Keratinocyte (primary cell): ENCODE measurements around the gene FARP1.

Source experiments
- EZH2 ChIP-seq: IDR thresholded peaks from one replicate; pipeline ENCODE4 v1.6.1; 2012; ENCODE audit warnings: inconsistent platforms, mild to moderate bottlenecking, low read length, moderate library complexity
- TF ChIP-seq, protein P1 (sequence below), 3 experiments: IDR thresholded peaks in 1 of 3; conservative IDR thresholded peaks in 1 of 3; optimal IDR thresholded peaks in 1 of 3; 2 replicates in 2 of 3; 3 replicates in 1 of 3; pipeline versions ENCODE3 to v1.5.1; 2011; ENCODE audit warnings: low read length in 3 of 3, mild to moderate bottlenecking in 3 of 3, moderate library complexity in 2 of 3, control low read depth in 1 of 3, inconsistent platforms in 1 of 3; ENCODE audit not compliant: insufficient read depth in 2 of 3; ENCODE audit errors: extremely low read depth in 1 of 3

DNA sequence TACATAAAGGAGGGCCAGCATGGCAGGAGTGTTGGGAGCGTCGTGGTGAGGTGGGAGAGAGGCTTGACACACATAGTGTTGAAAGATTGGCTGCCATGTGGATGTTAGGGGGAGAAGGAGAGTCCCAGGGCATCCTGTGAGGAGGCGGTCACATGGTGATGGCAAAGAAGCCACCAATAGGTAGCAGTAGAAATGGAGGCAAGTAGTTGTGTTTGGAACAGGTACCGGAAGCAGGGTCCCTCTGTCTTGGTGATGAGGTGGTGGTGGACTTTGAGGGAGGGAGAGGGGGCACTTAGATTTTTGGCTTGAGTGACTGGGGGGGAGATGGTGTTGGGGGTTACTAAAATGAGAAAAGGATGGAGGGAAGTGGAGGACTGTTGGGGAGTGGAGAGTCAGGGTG lies 227.4 kb downstream of the FARP1 start:
- TF ChIP-seq, protein P1, sequence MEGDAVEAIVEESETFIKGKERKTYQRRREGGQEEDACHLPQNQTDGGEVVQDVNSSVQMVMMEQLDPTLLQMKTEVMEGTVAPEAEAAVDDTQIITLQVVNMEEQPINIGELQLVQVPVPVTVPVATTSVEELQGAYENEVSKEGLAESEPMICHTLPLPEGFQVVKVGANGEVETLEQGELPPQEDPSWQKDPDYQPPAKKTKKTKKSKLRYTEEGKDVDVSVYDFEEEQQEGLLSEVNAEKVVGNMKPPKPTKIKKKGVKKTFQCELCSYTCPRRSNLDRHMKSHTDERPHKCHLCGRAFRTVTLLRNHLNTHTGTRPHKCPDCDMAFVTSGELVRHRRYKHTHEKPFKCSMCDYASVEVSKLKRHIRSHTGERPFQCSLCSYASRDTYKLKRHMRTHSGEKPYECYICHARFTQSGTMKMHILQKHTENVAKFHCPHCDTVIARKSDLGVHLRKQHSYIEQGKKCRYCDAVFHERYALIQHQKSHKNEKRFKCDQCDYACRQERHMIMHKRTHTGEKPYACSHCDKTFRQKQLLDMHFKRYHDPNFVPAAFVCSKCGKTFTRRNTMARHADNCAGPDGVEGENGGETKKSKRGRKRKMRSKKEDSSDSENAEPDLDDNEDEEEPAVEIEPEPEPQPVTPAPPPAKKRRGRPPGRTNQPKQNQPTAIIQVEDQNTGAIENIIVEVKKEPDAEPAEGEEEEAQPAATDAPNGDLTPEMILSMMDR (optimal IDR thresholded peaks at IDR 0.05 in 1 of 3, IDR thresholded peaks at IDR 0.05 in 1 of 3, conservative IDR thresholded peaks at IDR 0.05 in 1 of 3; ENCODE audit: extremely low read depth in 1 of 3, insufficient read depth in 2 of 3, low read length in 3 of 3), result no peak
- TF ChIP-seq EZH2, result no peak
